ENCODE results near the gene MINDY4.

- TF ChIP-seq POLR2A (IDR thresholded peaks at IDR 0.05) = no peak
- no peak for TF ChIP-seq CTCF (IDR thresholded peaks at IDR 0.05)
- no peak for TF ChIP-seq EP300 (IDR thresholded peaks at IDR 0.05)
Observed at GRCh38 chr7:30897770-30898169, 126.6 kb downstream of the MINDY4 start.
